Upper lobe of right lung (tissue), 1 donor: Measurements from ENCODE around the gene RAPGEF2. TPM values are rescaled to one million over a fixed set of nuclear protein-coding genes. Genes with fewer than 3 reads are reported as not detected.

Source experiments
- ATAC-seq: fragments of 200-7000 bp; cut with Tn5 transposase; one replicate; pipeline ENCODE4 v1.9.1; 2020; ENCODE audit warnings: mild to moderate bottlenecking, moderate library complexity
- DNase-seq: peaks from one replicate; pipeline ENCODE4 v3.0.0-alpha.2; 2020
- H3K27ac ChIP-seq: fragments of 200-600 bp; one replicate; pipeline ENCODE4 v1.8.0; 2022
- H3K27me3 ChIP-seq: fragments of 200-600 bp; one replicate; pipeline ENCODE4 v1.8.0; 2022; ENCODE audit warnings: mild to moderate bottlenecking
- H3K36me3 ChIP-seq: fragments of 200-600 bp; one replicate; pipeline ENCODE4 v1.8.0; 2022
- H3K4me1 ChIP-seq: fragments of 200-600 bp; one replicate; pipeline ENCODE4 v1.8.0; 2022
- H3K4me3 ChIP-seq: fragments of 200-600 bp; one replicate; pipeline ENCODE4 v1.8.0; 2022; ENCODE audit warnings: mild to moderate bottlenecking
- H3K9me3 ChIP-seq: fragments of 200-600 bp; one replicate; pipeline ENCODE4 v1.8.0; 2022
- intact Hi-C: fragments of 100-400 bp; cut with DNase I; formaldehyde crosslinking; loops from one replicate; pipeline ENCODE4 v1.11.0; 2022
- total RNA-seq: library from RNA; stranded (reverse); fragmentation: NEBNext Ultra II Directional; extraction: Animal tissue kit (Norgen Biotek cat#: 25700); gene quantifications from one replicate; pipeline ENCODE4 v1.2.1, GENCODE V29; 2021
- TF ChIP-seq, protein P1 (sequence below): fragments of 200-600 bp; IDR thresholded peaks from one replicate; pipeline ENCODE4 v1.8.0; 2022; ENCODE audit warnings: antibody characterized with exemption
- donor health status: DM: no; HTN: yes; CAD: no; lungs with severe emphysema.

RAPGEF2 gene
- total RNA-seq, 1 donor from 2014 or later: 61.3 TPM

GRCh38 chr4:159193046-159193620 is 90.3 kb downstream of the RAPGEF2 start:
- ATAC-seq: no peak
- intact Hi-C loops: no loop called here

GRCh38 chr4:159195361-159195769 is 92.5 kb downstream of the RAPGEF2 start:
- H3K27me3 ChIP-seq: no peaks in the 10 kb centered on the region
- intact Hi-C loops: no loop called here
- no peak overlapping the region for H3K27ac ChIP-seq
- TF ChIP-seq, protein P1, sequence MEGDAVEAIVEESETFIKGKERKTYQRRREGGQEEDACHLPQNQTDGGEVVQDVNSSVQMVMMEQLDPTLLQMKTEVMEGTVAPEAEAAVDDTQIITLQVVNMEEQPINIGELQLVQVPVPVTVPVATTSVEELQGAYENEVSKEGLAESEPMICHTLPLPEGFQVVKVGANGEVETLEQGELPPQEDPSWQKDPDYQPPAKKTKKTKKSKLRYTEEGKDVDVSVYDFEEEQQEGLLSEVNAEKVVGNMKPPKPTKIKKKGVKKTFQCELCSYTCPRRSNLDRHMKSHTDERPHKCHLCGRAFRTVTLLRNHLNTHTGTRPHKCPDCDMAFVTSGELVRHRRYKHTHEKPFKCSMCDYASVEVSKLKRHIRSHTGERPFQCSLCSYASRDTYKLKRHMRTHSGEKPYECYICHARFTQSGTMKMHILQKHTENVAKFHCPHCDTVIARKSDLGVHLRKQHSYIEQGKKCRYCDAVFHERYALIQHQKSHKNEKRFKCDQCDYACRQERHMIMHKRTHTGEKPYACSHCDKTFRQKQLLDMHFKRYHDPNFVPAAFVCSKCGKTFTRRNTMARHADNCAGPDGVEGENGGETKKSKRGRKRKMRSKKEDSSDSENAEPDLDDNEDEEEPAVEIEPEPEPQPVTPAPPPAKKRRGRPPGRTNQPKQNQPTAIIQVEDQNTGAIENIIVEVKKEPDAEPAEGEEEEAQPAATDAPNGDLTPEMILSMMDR: no peak
- no peaks in the 10 kb centered on the region for H3K36me3 ChIP-seq
- ATAC-seq (no peak), DNase-seq (no peak)
- no peaks in the 10 kb centered on the region for H3K9me3 ChIP-seq
- H3K4me3 ChIP-seq: no peak overlapping the region
- peaks cover 10% of the 10 kb centered on the region for H3K4me1 ChIP-seq

More at GRCh38 chr4:159193046-159193620, 90.3 kb downstream of the RAPGEF2 start:
- Histone ChIP-seq H3K27me3 (no peaks in the 10 kb centered on the region), H3K4me1 (peaks cover 10% of the 10 kb centered on the region), H3K36me3 (no peaks in the 10 kb centered on the region), H3K4me3 (no peak overlapping the region), H3K27ac (no peak overlapping the region), H3K9me3 (no peaks in the 10 kb centered on the region)
- TF ChIP-seq, protein P1: no peak
- no peak for DNase-seq

GRCh38 chr4:159197260-159197884 is 94.5 kb downstream of the RAPGEF2 start:
- Histone ChIP-seq H3K4me1 (peaks cover 6% of the 10 kb centered on the region), H3K4me3 (no peak overlapping the region), H3K27ac (no peak overlapping the region), H3K9me3 (no peaks in the 10 kb centered on the region), H3K36me3 (no peaks in the 10 kb centered on the region), H3K27me3 (no peaks in the 10 kb centered on the region)
- TF ChIP-seq, protein P1: no peak
- DNase-seq (no peak), ATAC-seq (no peak)
- intact Hi-C loops: no loop called here

GRCh38 chr4:159197885-159198269 is 95.0 kb downstream of the RAPGEF2 start:
- Histone ChIP-seq H3K4me3 (no peak overlapping the region), H3K36me3 (no peaks in the 10 kb centered on the region), H3K9me3 (no peaks in the 10 kb centered on the region), H3K27ac (no peak overlapping the region), H3K4me1 (peaks cover 4% of the 10 kb centered on the region), H3K27me3 (no peaks in the 10 kb centered on the region)
- ATAC-seq (no peak), DNase-seq (no peak)
- TF ChIP-seq, protein P1: no peak
- intact Hi-C loops: no loop called here

DNA sequence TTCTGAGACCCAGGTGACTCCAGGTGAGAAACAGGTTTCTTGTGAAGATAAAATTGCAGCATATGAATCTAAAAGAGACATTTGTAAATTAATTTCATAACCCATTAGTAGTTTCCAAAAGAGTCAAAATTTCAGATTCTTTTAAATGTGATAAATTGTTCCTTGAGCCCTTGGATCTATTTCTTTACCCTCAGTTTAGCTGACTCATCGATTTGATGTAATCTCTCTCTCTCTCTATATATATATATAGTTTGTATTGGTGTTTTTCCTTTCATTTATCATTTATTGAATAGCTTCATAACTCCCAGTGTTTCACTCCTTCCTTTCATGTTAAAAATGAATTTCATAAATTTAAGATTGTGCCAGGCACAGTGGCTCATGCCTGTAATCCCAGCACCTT is 96.9 kb downstream of the RAPGEF2 start:
- no peaks in the 10 kb centered on the region for H3K36me3 ChIP-seq
- no peak overlapping the region for H3K4me3 ChIP-seq
- no peak overlapping the region for H3K27ac ChIP-seq
- H3K9me3 ChIP-seq: no peaks in the 10 kb centered on the region
- no peaks in the 10 kb centered on the region for H3K27me3 ChIP-seq
- intact Hi-C loops: loop anchor here (10.0 kb wide), 2 partner anchors 345 to 465 kb away; no protein-coding TSS in a partner anchor
- DNase-seq (no peak), ATAC-seq (no peak)
- peaks cover 3% of the 10 kb centered on the region for H3K4me1 ChIP-seq
- TF ChIP-seq, protein P1: no peak
